Measurements from ENCODE around the gene ZNRD2. TPM values are rescaled to one million over a fixed set of nuclear protein-coding genes. Genes with fewer than 3 reads are reported as not detected.

ZNRD2 gene
- total and polyA plus RNA-seq, 2 donors from 2014 or later = 32.0 to 60.4 TPM

- H3K4me3 ChIP-seq (ENCODE audit: low read length in 3 of 3) = peak overlapping the region; percentile 26 to 64 (median 61)
- no peaks in the 10 kb centered on the region for H3K9me3 ChIP-seq (ENCODE audit: control insufficient read depth in 2 of 3, insufficient read depth in 1 of 3, low read length in 3 of 3)
- peaks cover 0 to 2% (median 0%) of the 10 kb centered on the region in 3 donors for H3K36me3 ChIP-seq (ENCODE audit: control insufficient read depth in 2 of 3, insufficient read depth in 3 of 3, low read length in 3 of 3)
- peak overlapping the region; percentile 22 to 59 for H3K27ac ChIP-seq (ENCODE audit: low read depth in 2 of 2, low read length in 2 of 2)
- intact Hi-C loops (cut with DNase I) = no loop called here
- H3K27me3 ChIP-seq (ENCODE audit: control insufficient read depth, insufficient read depth, low read length) = no peaks in the 10 kb centered on the region
- DNase-seq (no peak), FAIRE-seq (no peak)
- no peak for TF ChIP-seq CTCF (IDR thresholded peaks at IDR 0.05; ENCODE audit: borderline replicate concordance, extremely low read depth, insufficient read depth)
- peaks cover 0 to 14% (median 6%) of the 10 kb centered on the region in 3 donors for H3K4me1 ChIP-seq (ENCODE audit: control insufficient read depth in 2 of 3, insufficient read depth in 2 of 3, low read depth in 1 of 3, low read length in 3 of 3)
- H3K9ac ChIP-seq (ENCODE audit: low read length in 3 of 3) = peak overlapping the region in 2 of 3 donors; percentile 33 to 40
These were observed 24.4 kb upstream of the ZNRD2 start for GRCh38 chr11:65545853-65546216.

DNA sequence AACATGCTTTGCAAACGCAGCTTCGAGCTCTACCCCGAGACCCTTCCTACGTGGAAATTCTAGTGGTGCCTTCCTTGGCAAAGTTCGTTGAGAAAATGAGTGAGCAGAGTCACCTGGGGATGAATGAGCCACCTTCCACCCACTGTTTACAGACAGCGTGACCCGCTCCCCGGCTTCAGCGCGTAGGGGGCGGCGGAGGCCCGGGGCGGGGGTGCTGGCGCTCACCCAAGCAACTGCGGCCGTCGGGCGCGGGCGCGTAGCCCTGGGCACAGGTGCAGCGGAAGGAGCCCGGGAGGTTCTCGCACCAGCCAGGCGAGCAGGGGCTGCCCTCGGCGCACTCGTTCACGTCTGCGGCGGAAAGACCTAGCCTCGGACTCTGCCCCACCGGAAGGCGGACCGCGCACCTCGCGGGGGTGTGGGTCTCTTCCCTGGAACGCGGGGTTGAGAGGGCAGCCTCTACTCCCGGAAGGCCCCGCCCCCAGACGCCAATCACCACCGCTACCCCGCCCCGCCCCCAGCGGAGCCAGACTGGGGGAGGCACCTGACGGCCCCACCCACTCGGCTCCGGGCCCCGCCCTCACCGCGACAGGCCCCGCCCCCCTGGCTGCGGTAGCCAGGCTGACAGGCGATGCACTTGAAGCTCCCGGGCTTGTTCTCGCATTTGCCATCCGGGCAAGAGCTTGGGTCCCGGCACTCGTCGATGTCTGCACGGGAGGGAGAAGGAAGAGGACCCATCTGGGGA is 23.9 kb upstream of the ZNRD2 start:
- Histone ChIP-seq H3K4me3 (ENCODE audit: low read length in 3 of 3) (peak overlapping the region; percentile 26 to 64 (median 61)), H3K27me3 (ENCODE audit: control insufficient read depth, insufficient read depth, low read length) (no peaks in the 10 kb centered on the region), H3K27ac (ENCODE audit: low read depth in 2 of 2, low read length in 2 of 2) (peak overlapping the region; percentile 51 to 59), H3K36me3 (ENCODE audit: control insufficient read depth in 2 of 3, insufficient read depth in 3 of 3, low read length in 3 of 3) (peaks cover 0 to 2% (median 0%) of the 10 kb centered on the region in 3 donors), H3K9me3 (ENCODE audit: control insufficient read depth in 2 of 3, insufficient read depth in 1 of 3, low read length in 3 of 3) (no peaks in the 10 kb centered on the region), H3K9ac (ENCODE audit: low read length in 3 of 3) (peak overlapping the region in 1 of 3 donors; percentile 33), H3K4me1 (ENCODE audit: control insufficient read depth in 2 of 3, insufficient read depth in 2 of 3, low read depth in 1 of 3, low read length in 3 of 3) (peaks cover 0 to 11% (median 1%) of the 10 kb centered on the region in 3 donors)
- peak; percentile 87 to 97 (median 93) for DNase-seq
- no peak for TF ChIP-seq CTCF (IDR thresholded peaks at IDR 0.05; ENCODE audit: borderline replicate concordance, extremely low read depth, insufficient read depth)
- FAIRE-seq = no peak
- intact Hi-C loops (cut with DNase I) = no loop called here

DNA sequence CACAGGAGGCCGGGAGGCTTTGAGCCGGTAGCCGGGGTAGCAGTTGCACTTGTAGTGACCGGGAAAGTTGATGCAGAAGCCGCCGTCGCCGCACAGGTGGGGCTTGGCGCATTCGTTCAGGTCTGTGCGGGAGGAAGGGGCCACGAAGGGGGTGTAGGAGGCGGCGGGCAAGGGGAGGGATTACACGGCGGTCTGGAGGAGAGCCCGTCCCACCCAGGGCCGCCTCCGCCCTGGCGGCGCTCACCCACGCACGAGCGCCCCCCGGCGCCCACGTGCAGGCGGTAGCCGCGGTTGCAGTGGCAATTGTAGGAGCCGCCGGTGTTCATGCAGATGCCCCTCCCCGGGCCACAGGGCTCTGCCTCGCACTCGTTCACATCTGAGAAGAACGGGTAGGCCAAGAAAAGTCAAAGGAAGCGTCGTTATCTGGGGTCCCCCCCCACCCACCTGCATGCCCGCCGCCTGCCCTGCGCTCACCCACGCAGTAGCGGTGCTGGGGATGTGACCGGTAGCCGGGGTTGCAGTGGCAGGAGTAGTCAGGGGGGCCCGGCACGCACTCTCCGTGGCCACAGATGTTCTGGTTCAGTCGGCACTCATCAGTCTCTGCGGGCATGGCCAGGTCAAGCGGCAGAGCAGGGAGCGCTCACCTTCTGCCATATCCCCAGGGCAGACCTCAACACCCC is 22.7 kb upstream of the ZNRD2 start:
- intact Hi-C loops (cut with DNase I) = no loop called here
- FAIRE-seq = no peak
- no peak for TF ChIP-seq CTCF (IDR thresholded peaks at IDR 0.05; ENCODE audit: borderline replicate concordance, extremely low read depth, insufficient read depth)
- no peak overlapping the region for H3K4me3 ChIP-seq (ENCODE audit: low read length in 3 of 3)
- no peaks in the 10 kb centered on the region for H3K9me3 ChIP-seq (ENCODE audit: control insufficient read depth in 2 of 3, insufficient read depth in 1 of 3, low read length in 3 of 3)
- no peak overlapping the region for H3K27ac ChIP-seq (ENCODE audit: low read depth in 2 of 2, low read length in 2 of 2)
- H3K4me1 ChIP-seq (ENCODE audit: control insufficient read depth in 2 of 3, insufficient read depth in 2 of 3, low read depth in 1 of 3, low read length in 3 of 3) = peaks cover 0 to 18% (median 4%) of the 10 kb centered on the region in 3 donors
- H3K27me3 ChIP-seq (ENCODE audit: control insufficient read depth, insufficient read depth, low read length) = no peaks in the 10 kb centered on the region
- H3K36me3 ChIP-seq (ENCODE audit: control insufficient read depth in 2 of 3, insufficient read depth in 3 of 3, low read length in 3 of 3) = peaks cover 0 to 2% (median 0%) of the 10 kb centered on the region in 3 donors
- no peak overlapping the region for H3K9ac ChIP-seq (ENCODE audit: low read length in 3 of 3)
- peak in 4 of 5 donors; percentile 35 to 80 (median 62) for DNase-seq
